CD4-positive, alpha-beta T cell treated with Interferon gamma for 1 hour (primary cell): Measurements from ENCODE around the gene NOTCH4.
A peak's percentile ranks its signal among the peaks of the same experiment; 100 is the strongest.

Source experiments
- DNase-seq: peaks from one replicate; pipeline ENCODE4 v3.0.0-alpha.2; 2020

The NOTCH4 gene

DNA sequence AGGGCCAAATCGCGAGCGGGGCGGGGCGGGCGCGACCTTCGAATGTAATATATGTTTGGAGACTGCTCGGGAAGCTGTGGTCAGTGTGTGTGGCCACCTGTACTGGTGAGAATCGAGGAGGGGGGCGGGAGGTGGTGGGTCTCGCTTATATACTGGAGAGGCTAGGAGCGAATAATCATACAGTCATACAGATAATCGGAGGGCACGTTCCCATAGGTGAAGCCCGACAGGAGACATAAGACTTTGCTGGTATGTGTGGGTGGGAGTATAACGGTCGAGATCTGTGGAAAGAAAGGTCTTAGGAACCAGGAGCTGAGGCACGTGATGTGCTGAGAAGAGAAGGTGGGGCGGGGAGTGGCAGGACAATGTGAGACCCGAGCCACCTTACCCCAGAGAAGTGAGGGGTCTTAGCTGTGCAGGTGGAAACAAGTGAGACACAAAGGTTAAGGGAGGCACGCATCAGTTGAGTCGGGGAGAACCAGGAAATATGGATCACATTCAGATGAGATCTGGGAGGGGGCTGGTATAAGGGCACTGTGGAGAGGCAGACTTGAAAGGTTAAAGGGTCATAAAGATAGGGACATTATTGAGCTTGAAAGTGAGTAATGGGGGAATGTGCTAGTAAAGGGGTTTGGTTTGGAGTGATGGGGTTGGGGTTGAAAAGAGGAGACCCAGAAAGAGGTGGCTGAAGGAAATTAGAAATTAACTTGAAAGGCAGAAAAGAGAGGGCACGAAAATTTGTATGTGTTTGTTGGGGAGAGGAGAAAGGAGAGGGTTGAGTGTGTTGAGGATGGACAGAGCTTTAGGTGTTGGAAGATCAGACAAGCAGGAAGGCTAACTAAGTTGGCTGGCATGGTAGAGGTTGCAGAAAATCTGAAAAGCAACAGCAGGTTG, 45.1 kb downstream of the NOTCH4 start:
- no peak for DNase-seq

DNA sequence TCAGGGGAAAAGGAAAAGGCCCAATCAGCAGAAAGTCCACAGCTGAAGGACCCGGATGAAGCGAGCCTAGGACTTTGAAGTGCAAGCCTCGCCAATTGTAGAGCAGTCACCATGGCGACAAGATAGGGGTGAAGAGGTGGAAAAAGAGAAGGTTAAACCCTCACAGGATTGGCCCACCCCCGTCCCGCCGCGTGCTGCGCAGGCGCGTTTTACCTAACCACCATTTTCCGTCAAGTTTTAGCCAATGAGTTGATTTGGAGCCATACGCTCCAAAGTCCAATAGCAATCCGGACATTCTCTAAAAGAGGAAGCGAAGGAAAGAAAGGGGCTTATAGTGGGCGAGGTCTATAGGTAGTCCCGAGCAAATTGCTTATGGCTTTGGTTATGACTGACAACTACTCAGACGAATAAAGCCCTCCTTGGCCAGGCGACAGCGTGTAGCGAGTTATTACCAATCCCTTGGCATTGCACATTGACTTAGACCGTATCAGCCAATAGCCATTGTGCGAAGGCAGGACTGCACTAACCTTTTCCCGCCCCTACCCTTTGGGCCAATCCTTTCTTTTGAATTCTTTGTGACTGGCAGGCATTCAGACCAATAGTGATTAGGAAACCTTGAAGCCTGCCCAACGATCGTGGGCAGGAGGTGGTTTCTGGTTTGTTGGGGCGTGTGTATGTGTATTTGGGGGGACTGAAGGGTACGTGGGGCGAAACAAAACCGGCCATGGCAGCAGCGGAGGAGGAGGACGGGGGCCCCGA, 45.9 kb downstream of the NOTCH4 start, which contains the start of gene RNF5:
TSS of gene RNF5 (plus strand) at position 618 of the 759 bp plus-strand sequence. CDS start at position 725, 107 bp downstream.
- DNase-seq: peak; percentile 98

DNA sequence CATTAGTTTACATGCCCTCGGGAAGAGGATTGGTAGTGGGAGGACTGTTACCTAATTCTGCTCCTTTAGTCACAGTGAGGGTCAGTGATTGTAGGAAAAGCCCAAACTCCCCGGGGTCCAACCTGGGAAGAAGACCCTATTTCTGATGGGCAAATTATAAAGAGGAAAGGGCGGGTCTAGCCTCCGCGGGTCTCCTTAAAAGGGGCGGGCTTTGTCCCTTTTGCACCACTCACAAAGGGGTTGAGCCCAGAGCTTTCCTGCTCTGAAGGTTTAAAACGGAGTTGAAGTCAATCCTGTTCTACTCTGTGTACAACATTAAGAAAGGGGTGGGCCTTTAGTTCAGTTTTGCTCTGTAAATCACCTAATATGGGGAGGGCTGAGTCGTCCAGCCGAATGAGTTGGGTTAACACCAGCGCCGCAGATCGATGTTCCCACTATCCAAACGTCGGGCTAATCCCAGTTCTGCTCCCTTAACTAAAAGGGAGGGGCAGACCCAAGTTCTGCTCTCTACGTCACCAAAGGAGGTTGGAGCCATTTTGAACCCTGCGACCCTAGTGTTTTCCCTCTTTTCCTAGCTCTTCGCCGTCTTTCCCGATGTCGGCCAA, 46.6 kb downstream of the NOTCH4 start:
- DNase-seq: no peak

DNA sequence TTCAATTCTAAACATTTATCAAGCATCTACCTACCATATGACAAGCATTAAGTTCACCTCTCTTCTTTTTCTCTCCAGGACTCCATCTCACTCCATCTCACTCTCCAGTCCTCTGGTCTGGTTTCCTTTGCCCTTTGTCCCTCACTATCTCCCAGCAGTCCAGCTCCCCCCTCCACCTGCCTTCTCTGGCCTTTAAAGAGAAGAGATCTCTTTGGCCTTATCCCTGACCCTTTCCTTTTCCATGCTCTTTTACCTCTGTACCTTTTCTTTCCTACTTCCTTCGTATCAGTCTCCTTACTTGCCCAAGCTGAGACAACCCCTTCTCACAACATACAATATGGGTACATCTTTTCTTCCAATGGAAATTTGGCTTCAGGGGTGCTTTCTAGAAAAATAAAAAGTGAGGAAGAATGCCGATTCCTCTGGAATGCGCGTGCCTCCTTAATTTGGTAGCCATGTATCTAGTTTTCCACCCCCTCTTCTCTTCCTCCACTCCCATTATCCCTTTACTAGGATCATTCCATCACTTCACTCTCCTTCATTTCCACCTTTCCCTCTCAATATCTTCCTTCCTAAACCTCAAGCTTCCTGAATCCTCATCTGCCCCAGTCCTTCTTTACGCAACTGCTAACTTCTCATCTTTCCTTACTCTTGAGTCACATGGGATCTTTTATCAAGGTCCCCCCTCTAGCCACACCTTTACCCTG, 47.2 kb downstream of the NOTCH4 start:
- DNase-seq: no peak

DNA sequence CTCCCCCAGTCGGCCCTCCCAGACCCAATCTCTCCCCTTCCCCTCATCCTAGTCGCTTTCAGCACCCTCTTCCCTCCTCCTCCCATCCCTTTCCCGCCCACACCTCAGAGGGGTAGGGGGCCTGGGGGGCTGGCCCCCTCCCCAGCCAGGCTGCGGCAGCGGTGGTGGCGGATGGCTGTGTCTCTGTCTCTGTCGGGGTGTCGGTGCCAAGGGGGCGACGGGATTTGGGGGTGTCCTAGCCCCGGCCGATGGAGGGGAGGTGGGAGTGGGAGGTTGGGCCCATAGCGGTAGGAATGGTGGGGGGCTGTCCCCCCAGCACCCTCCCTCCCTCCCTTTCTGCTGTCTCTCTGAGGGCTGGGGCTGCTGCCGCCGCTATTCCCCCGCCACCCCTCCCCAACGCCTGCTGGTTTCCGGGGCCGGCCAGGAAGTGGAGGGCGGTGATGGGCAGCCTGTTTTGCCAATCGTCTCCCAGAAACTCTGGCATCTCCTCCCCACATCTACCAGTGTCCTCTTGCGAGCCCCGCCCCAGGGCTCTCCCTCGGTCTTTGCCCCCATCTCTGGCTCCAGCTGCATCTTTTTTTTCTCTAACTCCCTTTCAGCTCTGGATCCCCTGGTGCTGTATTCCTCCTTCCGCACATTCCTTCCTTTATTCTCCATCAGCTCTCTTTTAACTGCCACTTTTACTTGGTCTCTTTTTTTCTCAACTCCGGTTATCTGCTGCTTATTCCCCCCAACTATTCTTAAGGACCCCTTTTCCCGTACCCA, 48.0 kb downstream of the NOTCH4 start, which contains the start of gene AGPAT1:
TSS of gene AGPAT1 (minus strand) at position 374 of the 765 bp plus-strand sequence. CDS start 4,588 bp downstream, outside the sequence.
- peak; percentile 95 for DNase-seq

DNA sequence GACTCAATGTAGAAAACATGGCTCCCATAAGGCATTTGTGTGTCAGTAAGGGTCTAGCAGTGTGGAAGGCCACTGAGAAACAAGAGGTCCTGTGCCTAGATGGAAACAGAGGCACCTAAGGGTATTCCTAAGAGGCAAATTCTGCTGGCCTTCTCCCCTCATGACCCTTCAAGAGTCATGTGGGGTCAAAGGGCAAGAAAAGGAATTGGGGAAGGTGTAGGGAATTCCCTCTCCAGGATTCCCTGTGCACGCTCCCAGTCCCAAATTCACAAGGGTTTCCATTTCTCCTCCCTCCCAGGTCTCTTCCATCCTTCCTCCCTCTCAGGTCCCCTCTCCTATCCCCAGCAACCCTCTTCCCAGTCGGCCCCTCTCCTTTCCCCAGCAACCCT, 48.6 kb downstream of the NOTCH4 start:
- no peak for DNase-seq

DNA sequence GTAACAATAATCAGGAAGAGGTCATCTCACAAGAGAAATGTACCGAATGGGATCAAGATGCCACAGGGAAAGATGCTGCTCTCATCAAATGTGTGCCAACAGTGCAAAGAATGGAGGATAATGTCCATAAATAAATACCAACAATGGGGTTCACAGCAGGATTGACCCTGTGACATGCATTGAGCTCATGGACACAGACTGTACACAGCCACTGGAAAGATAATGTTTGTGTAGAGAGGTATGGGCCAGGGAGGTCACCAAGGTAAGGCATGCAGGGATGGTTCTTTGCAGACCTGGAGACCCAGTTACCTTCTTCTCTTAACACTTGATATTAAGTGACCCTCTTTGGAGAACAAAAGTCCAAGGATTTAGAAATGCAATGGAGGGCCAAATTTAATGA, 49.5 kb downstream of the NOTCH4 start:
- DNase-seq: no peak

DNA sequence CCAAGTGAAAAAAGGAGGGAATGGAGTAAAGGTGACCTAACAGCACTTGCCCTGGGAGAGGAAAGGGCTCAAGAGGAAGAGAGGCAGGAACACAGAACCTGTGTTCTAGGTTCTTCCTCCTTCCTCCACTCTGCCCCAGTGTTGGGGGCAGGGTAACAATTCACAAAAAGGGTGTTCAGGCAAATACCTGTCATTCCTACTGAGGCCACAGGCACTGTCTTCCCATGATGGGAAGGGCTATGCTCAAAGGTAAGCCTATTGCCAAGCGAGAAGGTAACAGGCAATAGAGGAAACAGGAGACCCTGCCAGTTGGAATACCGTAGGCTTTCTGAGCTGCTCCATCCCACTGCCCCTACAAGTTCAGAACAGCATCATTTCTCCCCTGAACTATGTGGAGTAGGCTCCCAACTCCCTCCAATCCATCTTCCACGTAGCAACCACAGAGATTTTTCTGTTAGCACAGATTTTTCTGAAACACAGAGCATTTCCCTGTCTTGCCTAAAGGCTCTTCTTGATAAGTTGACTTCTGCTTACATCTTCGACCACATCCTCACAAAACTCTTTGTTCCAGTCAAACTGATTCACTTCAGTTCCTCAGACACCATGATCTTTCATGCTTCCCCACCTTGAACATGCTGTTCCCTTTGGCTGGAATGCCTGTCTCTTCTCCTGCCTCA, 50.7 kb downstream of the NOTCH4 start:
- DNase-seq: no peak

DNA sequence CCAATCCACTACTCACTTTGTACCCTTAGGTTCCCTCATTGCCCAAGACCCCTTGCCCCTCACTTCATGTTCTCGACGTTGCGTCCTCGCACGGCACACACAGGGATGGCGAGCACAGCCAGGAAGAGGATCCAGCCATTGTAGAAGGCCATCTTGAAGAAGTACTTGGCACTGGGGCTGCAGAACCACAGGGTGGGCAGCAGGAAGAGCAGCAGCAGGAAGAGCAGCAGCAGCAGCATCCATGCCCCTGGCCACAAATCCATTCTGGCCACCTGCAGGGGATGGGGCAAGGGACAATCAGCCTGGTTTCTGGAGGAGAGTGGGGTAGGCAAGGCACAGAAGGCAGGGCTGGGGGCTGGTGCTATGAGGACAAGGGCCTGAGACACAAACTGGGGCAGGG, 52.6 kb downstream of the NOTCH4 start:
- no peak for DNase-seq

DNA sequence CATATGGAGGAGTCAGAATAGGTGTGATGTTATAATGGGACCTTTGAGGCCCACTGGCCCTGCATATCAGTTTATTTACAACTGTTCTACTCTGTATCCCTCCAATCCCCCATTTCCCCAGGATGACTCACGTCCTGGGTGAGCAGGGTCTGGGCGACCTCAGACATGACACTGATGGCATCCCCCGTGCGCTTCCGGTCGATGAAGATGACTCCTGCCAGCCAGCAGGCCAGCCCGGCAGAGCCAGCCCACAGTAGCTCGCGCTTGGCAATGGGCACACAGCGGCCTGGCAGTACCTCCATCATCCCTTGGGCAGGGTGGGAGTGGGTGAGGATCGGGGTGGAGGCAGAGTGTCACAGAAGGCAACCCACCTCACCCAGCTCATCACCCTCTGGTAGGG, 53.6 kb downstream of the NOTCH4 start:
- DNase-seq: no peak

DNA sequence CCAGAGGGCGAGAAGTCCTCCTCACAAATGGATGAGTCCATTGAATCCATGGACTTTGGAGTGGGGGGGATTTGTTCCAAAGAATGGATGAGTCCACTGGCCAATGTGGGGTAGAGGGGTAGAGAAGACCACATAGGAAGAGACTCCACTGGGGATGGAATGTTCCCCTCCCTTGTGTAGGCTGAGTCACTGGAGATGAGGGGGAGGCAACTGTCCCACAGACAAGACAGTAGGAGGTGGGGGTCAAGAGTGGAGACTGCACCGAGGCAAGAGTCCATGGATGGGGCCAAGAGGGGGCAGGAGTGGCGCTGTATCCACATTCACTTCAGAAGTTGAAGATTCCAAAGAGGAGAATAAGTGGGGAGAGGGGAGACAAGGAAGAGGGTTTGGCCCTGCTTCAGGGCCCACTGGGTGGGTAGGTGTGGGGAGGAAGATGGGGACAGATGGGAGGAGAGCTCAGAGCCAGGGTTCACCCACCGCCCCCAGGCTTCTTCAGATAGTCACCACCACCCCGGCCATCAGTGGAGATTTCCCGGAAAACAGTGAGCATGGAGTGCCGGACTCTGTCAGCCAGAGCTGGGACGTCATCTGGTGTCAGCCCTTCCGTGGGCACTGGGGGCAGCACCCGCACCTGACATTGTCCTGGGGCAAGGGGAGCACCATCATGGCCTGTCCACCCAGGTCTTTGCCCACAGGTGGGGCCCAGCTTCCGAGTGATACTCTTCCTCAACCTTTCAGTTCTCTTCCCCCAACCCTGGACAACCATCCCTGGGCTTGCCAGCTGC, 54.9 kb downstream of the NOTCH4 start:
- DNase-seq: no peak

DNA sequence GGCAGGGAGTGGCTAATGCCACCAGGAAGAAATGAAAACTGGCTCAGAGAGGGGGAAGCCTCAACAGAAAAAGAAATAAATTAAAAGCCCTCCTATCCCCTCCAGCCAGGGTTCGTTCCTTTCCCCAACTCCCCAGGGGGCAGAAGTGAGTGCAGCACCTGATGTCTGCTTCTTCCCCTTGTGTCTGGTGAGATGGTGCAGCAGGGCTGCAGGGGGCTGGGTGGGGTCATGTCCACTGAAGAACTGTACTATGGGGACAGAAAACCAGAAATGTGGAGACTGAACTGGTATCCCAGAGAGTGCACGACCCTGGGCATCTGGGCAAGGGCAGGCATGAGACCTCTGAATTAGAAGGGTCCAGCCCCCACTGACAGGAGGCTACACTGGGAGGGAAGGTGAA, 55.5 kb downstream of the NOTCH4 start:
- no peak for DNase-seq

DNA sequence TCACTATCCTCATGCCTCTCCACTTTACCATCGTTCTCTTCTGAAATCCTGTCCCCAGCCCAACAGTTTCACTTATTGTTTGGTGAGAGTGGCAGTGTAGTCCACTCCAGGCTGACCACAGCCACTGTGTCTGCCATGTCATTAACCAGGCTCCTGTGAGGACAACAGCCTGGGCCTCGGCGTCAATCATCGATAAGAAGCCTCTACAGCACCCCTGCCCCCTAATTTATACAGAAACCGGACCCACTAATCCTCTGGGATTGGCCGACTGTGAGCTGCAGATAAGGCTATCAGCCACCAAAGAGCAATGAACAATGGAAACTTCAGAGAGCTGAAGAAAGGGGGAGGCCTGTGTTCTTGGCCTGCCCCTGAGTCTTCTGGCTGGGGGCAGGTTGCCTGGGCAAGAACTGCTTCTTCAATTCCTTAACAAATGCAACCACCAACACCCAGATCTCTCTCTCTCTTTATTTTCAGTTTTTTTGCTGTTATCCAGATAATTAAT, 56.1 kb downstream of the NOTCH4 start:
- DNase-seq: no peak

DNA sequence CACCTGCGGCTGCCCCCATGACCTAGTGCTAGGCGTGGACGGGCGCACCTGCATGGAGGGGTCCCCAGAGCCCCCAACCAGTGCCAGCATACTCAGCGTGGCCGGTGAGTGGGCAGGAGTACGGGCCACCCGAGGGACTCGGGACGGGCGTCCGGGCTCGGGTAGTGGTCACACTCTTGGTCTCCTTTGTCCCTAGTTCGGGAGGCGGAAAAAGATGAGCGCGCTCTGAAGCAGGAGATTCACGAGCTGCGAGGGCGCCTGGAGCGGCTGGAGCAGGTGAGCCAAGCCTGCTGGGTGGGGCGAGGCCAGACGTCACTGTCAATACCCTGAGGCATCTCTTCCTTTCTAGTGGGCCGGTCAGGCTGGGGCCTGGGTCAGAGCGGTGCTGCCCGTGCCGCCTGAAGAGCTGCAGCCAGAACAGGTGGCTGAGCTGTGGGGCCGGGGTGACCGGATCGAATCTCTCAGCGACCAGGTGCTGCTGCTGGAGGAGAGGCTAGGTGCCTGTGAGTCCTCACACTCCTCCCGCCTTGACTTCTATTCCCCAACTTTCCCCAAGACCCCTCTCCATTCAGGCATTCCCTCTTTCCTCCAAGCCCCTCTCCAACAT, 56.6 kb downstream of the NOTCH4 start:
- DNase-seq: no peak

DNA sequence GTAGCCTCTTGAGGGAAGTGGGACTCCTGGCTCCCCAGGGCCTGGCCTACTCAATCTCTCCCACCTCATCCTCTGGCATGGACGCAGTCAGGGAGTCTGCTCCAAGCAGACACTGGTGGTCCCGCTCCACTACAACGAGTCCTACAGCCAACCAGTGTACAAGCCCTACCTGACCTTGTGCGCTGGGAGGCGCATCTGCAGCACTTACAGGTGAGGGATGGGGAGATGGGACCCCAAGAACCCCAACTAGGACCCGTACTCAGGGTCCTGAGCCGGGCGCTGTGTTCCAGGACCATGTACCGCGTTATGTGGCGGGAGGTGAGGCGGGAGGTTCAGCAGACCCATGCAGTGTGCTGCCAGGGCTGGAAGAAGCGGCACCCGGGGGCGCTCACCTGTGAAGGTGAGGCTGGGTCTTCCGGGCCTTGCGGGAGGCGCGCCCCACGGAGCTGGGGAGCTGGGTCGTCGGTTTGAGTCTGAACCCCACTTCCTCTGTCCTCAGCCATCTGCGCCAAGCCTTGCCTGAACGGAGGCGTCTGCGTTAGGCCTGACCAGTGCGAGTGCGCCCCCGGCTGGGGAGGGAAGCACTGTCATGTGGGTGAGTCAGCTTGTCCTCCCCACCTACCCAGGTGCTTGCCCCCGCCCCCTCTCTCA, 57.3 kb downstream of the NOTCH4 start:
- no peak for DNase-seq

DNA sequence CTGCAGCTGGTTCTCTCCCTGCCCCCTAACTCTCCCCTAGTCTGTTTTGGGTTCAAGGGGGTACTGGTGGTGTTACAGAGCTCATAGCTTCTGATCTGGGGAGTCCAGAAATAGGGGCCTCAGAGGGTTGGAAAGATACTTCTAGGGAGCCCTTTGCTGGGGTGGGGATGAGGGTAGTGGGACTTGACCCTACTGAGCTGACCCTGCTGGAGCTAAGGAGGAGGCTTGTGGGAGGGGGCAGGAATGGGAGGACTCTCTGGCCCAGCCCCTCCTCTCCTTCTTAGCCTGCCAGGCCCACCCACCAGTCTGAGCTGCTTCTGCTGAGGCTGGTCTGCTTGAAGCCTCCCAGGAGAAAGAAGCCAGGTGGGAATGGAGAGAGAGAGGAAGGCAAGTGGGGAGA, 59.6 kb downstream of the NOTCH4 start, which contains the start of gene EGFL8:
TSS of gene EGFL8 (plus strand) at position 301 of the 400 bp plus-strand sequence. CDS start 1,571 bp downstream, outside the sequence.
- DNase-seq: no peak

DNA sequence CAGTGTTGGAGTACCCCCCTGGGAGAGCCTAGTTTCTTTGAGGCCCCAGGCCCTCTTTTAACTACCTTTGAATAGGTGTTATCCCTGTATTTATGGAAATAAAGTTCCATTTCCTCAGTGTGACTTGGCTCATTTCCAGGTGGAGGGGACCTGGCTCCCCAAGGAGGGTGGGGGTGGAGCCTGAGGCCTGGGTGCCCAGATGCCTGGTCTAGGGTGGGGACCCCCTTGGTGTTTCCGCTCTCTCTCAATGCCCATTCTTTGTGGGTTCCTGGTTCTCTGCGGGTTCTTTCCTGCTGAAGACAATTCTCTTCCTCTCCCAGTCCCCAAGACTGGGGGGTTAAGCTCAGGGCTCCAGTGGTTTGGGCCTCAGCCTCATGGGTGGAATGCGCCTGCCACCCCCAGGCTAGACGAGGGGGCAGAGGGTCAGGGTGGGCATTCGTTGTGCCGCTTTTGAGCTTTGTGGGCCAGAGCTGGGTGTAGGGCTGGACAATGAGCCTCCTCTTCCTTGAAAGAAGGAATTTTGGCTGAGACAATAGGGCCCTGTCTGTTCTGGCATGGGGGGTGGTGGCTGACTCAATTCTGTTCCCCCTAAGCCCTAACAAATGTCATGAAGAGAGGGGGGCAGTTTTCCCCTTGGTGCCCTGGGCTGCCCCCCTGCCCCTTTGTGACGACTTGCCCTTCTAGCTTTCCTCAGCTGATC, 60.2 kb downstream of the NOTCH4 start:
- no peak for DNase-seq

DNA sequence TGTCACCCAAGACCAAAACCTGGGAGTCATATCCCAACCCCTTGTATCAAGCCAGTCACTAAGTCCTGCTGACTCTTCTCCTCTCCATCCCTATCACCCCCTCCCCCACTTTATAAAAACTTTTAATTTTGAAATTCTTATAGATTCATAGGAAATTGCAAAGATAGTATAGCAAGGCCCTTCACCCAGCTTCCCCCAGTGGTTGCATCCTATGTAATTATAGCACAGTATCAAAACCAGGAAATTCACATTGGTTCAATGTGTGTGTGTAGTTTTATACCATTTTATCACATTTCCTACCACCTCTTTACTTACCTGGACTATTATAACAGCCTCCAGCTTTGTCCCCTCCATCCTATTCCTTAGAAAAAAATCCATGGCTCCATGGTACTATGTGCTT, 65.8 kb downstream of the NOTCH4 start:
- DNase-seq: no peak

DNA sequence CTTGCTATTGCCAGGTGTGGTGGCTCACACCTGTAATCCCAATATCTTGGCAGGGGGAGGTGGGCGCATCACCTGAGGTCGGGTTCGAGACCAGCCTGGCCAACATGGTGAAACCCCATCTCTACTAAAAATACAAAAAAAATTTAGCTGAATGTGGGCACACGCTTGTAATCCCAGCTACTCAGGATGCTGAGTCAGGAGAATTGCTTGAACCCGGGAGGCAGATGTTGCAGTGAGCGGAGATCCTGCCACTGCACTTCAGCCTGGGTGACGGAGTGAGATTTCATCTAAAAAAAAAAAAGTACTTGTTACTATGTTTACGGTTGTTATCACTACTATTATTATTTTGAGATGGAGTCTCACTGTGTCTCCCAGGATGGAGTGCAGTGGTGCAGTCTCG, 67.0 kb downstream of the NOTCH4 start:
- DNase-seq: no peak
